NCI-H187 (cell line): Measurements from ENCODE around the gene SOD1.
"Not testable (repeated sequence)": the region's sequence is repeated elsewhere in the genome, so short reads cannot be mapped to it uniquely, and the experiment has no call there.

ENCODE experiments used
- DNase-seq, 2 experiments: peaks; one replicate each; lab custom pipeline; 2025; lab: John Stamatoyannopoulos, UW

Gene SOD1

DNA sequence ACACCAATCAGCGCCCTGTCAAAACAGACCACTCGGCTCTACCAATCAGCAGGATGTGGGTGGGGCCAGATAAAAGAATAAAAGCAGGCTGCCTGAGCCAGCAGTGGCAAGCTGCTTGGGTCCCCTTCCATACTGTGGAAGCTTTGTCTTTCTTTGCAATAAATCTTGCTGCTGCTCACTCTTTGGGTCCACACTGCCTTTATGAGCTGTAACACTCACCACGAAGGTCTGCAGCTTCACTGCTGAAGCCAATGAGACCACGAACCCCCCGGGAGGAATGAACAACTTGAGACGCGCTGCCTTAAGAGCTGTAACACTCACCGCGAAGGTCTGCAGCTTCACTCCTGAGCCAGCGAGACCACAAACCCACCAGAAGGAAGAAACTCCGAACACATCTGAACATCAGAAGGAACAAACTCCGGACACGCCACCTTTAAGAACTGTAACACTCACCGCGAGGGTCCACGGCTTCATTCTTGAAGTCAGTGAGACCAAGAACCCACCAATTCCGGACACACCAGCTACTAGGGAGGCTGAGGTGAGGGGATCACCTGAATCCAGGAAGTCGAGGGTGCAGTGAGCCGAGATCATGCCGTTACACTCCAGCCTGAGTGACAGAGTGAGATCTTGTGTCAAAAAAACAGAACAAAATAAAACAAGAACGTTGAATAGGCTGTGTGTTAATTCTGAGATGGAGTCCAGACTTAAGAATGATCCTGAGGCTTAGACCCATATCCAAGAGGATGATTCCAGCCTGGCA lies 4.5 kb upstream of the SOD1 start:
- not testable (repeated sequence) for DNase-seq

DNA sequence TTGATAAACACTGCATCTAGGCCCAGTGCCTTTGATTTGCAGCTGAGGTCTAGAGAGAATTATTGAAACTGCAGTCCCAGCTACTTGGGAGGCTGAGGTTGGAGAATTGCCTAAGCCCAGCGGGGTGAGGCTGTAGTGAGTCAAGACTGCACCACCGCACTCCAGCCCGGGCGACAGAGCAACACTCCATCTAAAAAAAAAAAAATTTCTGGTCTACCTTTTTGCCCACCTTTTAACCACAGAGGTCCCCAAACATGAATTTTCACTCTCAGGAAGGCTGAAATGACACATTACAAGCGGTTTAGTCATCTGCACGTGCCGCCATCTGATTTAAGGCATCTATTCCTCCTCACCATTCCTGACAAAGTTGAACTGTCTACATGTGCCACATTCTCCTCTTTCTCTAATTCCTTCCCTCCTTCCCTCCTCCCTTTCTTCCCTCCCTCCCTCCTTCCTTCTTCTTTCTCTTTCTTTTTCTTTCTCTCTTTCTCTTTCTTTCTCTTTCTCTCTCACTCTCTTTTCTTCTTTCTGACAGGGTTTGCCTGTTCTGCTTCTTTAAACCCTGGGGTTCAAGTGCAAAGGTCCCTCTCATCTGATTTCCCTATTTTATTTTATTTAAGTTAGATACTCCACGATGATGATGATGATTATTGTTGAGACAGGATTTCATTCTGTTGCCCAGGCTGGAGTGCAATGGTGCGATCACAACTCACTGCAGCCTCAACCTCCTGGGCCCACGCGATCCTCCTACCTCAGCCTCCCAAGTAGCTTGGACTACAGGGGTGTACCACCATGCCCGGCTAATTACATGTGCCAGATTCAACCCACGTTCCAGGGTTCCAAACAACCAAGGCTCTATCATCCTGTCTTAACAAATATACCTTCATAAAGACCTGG lies 3.0 kb upstream of the SOD1 start:
- no peak for DNase-seq

DNA sequence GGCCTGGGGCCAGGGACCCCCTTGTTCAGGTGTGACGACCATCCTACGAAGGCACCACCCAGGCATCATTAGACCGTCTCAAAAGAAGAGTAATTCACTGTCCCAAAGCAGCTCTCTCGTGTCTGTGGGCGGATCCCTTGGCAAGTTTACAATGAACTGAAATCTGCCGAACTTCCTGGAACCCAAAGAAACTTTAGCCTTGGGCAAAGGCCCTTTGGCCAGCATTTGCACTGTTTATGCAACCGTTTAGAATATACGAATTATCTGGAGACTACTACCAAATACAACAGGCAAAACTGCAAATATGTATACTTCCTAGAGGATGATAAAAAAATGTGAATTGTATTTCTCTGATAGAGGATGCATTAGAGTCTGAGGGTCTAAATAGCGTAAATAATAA lies 1.4 kb upstream of the SOD1 start:
- no peak for DNase-seq

DNA sequence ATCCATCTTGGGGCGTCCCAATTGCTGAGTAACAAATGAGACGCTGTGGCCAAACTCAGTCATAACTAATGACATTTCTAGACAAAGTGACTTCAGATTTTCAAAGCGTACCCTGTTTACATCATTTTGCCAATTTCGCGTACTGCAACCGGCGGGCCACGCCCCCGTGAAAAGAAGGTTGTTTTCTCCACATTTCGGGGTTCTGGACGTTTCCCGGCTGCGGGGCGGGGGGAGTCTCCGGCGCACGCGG lies 282 bp upstream of the SOD1 start:
- DNase-seq, result no peak

DNA sequence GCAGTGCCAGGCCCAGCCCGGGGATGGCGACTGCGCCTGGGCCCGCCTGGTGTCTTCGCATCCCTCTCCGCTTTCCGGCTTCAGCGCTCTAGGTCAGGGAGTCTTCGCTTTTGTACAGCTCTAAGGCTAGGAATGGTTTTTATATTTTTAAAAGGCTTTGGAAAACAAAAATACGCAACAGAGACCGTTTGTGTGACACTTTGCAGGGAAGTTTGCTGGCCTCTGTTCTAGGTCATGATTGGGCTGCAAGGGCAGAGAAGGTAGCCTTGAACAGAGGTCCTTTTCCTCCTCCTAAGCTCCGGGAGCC lies 719 bp downstream of the SOD1 start:
- no peak for DNase-seq

DNA sequence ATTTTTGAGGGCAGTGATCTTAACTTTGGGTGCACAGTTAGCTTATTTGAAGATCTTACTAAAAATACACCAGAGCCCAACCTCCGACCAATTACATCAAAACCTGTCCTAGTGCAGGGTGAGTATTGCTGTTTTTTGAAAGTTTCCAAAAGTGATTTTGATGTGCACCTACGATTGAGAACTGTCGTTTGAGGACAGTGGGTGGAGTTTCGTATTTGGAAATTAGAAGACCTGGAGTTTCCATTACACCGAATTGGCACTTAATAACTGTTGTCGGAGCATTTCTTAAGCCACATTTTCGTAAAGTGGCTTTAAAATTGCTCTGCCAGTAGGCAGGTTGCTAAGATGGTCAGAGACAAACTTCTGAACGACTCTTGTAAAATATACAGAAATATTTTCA lies 1.1 kb downstream of the SOD1 start:
- no peak for DNase-seq

DNA sequence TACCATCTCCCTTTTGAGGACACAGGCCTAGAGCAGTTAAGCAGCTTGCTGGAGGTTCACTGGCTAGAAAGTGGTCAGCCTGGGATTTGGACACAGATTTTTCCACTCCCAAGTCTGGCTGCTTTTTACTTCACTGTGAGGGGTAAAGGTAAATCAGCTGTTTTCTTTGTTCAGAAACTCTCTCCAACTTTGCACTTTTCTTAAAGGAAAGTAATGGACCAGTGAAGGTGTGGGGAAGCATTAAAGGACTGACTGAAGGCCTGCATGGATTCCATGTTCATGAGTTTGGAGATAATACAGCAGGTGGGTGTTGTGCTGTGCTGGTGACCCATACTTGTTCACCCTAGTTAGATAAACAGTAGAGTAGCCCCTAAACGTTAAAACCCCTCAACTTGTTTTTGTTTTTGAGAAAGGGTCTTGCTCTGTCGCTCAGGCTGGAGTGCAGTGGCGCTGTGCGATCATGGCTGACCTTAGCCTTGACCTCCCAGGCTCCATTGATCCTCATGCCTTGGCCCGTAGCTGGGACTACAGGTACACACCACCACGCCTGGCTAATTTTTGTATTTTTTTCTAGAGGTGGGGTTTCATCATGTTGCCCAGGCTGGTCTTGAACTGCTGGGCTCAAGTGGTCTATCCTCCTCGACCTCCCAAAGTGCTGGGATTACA lies 4.2 kb downstream of the SOD1 start:
- DNase-seq, result no peak

DNA sequence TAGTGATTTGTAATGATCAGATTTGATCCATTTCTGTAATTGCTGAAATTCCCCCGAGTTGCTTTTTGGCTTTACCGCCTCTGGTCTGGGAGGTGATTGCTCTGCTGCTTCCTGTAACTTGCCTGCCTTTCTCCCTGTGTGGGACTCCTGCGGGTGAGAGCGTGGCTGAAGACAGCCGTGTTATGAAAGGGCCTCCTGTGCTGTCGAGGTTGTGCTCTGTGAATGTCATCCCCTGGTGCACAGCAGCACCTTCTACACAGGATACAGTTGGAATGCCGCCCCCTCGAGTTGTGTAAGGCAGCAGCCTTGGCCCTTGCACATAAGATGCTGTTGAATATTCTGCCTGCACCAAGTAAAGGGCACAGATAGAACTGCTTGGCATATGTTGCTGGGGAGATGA lies 5.9 kb downstream of the SOD1 start:
- no peak for DNase-seq

DNA sequence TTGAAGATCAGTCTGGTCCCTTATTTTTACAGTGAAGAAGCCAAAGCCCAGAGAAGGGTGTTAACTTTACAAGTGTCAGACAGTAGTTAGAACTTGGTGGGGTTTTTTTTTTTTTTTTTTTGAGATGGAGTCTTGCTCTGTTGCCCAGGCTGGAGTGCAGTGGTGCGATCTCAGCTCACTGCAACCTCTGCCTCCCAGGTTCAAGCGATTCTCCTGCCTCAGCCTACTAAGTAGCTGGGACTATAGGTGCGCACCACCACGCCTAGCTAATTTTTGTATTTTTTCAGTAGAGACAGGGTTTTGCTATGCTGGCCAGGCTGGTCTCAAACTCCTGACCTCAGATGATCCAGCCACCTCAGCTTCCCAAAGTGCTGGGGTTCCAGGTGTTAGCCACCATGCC lies 6.4 kb downstream of the SOD1 start:
- not testable (repeated sequence) for DNase-seq

DNA sequence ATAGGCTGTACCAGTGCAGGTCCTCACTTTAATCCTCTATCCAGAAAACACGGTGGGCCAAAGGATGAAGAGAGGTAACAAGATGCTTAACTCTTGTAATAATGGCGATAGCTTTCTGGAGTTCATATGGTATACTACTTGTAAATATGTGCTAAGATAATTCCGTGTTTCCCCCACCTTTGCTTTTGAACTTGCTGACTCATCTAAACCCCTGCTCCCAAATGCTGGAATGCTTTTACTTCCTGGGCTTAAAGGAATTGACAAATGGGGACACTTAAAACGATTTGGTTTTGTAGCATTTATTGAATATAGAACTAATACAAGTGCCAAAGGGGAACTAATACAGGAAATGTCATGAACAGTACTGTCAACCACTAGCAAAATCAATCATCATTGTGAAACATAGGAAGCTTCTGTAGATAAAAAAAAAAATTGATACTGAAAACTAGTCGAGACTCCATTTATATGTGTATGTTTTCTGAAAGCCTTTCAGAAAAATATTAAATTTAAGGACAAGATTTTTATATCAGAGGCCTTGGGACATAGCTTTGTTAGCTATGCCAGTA lies 7.0 kb downstream of the SOD1 start:
- DNase-seq, result no peak

DNA sequence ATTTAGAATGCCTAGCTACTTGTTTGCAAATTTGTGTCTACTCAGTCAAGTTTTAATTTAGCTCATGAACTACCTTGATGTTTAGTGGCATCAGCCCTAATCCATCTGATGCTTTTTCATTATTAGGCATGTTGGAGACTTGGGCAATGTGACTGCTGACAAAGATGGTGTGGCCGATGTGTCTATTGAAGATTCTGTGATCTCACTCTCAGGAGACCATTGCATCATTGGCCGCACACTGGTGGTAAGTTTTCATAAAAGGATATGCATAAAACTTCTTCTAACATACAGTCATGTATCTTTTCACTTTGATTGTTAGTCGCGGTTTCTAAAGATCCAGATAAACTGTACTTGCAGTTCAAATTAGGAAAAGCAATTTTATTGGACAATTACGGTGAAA lies 7.6 kb downstream of the SOD1 start:
- DNase-seq, result no peak

DNA sequence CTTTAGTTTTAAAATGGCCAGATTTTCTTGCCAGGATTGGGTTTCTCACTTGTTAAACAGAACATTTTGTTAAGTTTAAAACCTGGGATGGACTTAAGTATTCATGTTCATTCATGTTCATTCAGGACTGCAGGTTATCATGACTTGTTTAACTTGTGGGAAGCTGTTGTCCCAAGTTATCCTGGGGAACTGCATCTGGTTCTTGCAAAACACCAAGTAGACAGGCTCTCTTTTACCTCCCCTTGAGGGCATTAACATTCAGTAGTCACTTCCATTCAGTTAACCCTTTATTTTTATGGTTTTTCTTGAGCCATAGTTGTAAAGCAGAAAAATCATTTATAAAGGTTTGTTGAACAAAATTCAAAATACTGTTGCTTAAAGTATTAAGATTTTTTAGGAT lies 8.1 kb downstream of the SOD1 start:
- DNase-seq, result no peak

DNA sequence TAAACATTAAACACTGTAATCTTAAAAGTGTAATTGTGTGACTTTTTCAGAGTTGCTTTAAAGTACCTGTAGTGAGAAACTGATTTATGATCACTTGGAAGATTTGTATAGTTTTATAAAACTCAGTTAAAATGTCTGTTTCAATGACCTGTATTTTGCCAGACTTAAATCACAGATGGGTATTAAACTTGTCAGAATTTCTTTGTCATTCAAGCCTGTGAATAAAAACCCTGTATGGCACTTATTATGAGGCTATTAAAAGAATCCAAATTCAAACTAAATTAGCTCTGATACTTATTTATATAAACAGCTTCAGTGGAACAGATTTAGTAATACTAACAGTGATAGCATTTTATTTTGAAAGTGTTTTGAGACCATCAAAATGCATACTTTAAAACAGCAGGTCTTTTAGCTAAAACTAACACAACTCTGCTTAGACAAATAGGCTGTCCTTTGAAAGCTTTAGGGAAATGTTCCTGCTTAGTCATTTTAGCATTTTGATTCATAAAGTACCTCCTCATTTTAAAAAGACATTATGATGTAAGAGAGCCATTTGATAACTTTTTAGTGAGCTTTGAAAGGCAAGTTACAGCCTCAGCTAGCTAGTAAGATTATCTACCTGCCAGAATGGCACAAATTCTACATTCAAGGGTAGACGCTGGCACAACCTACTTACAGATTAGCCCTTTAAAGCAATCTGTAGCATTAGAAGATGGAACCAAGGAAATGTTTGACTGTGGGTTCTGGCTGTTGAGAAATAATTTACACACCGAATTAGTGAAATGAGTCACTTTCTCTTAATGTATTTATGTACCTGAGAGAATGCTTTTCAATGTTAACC lies 9.4 kb downstream of the SOD1 start:
- DNase-seq, result no peak

DNA sequence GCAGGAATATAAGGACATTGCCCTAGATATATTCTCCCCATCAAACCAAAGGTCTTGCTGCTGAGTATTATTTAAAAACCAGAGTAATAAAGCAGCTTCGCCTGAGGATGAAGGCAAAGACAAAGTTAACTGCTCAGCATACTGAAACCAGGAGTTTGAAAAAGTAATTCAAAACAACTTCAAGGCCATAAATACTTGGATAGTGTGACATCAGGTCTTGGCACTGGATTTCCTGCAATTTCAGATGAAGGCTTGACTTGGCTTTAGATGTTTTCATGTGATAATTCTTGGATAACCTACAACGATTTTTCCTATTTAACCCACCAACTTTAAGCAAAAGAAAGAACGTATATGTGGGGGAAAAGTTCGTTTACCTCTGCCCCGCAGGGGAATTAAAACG lies 10.6 kb downstream of the SOD1 start:
- no peak for DNase-seq

DNA sequence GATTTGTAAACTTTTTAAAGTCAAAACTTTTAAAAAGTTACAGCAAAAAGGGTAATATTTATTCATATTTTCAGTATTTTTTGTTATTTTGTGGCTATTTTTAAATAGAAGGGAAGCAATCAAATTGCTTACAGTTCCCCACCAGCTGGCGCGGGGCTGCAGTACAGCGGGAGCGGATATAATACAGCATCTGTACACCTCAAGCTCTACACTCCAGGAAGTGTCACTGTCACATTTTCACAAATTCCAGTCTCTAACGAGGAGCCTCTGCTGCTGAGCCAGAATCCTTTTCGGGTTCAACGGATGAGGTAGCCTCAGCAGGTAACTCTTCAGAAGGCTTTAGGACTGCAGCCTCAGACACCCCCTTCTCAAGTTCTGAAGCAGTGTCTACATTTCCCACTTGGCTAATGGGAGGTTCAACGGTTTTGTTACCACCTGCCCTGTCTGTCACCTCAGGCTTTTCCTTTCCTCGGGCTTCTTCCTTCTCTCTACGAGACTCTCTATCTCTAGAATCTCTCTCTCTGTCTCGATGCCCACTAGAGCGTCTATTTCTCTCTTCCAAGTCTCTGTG lies 11.7 kb downstream of the SOD1 start:
- DNase-seq, result no peak

DNA sequence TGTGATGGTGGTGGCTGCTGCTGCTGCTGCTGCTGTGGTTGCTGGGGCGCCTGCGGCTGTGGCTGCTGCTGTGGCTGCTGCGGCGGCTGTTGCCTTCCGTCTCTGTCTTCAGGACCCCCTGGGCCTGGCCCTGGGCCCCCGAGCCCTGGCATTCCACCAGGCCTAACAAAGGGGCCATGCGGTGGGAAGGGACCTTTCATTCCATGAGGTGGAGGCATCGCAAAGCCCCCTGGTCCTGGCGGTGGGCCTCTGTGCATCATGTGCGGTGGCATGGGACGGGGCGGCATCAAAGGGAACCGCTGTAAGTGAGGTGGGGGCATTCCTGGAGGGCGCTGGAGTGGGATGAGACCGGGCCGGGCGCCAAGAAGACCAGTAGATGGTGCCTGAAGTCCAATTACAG lies 12.4 kb downstream of the SOD1 start:
- DNase-seq, result no peak

DNA sequence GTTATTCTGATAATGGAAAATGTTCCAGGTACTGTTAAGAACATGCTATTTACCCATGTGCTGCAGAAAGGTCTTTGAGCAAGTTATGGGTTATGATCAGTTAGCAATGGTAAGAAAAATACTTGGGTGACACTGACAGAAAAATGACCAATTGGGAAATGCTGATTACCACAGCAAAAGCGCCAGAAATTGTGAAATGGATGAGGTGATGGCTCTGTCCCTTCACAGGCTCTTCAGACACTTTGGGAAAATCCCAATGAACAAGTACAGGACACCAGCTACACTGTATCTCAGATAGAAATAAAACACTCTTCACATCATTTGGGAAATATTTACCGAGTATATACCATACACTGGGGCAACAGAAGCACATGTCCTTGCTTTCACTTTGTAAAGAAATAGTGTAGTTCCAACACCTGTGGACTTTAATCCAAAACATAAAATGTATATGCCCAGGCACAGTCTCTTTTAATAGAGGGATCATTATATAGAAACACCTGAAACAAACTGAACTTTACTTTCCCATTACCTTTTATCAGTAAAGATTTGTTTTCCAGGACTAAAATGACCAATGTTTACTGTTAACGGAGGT lies 13.9 kb downstream of the SOD1 start:
- DNase-seq, result no peak

DNA sequence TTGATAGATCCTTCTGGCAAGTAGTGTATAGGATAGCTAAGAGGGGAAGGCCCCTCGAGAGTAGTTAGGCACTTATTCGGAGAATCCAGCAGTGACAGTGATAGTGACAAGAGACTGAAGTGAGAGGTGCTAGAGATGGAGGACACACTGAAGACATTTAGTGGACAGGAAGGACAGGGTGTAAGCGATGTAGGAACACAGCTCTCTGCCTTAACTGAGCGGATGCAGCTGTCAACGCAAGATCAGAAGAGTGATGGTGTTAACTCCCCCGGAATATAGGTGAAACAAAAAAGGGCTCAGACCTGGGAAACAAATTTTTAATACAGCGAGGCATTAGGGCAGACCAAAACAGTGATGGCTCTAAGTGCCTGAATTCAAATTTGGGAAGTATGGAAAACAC lies 15.8 kb downstream of the SOD1 start:
- no peak for DNase-seq

DNA sequence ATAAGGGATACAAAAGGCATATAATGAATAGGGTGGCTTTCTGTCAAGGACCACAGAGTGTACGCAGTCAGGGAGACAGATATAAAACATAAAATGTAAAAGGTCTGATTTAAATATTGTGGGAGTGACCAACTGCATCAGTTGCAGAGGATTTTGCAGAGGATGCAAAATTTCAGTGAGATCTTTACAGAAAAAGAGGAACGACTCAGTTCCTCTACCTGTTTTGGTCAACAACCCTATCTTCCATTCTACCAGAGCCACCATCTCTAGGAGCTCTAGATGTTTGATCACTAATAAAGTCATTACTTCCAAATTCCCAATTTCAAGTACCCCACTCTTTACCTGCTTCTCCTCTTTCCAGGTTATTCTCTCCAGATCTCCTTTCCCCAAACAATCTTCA lies 16.5 kb downstream of the SOD1 start:
- no peak for DNase-seq

DNA sequence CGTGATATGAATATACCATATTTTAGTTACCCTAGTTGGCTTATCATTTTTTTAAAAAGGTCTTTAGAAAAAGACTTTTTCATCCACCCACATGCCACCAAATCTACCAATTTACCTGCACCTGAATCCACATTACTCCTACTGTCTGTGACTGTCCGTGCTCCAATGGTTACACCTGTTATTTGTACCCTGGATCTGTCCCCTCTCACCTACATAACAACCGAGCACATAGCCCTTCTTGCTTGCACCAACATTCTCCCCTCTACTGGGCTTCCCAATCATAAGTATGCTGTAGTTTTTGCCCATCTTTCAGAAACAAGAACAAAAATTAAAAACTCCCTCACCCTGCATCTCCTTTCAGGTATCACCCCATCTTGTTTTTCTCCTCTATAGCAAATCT lies 17.6 kb downstream of the SOD1 start:
- no peak for DNase-seq

DNA sequence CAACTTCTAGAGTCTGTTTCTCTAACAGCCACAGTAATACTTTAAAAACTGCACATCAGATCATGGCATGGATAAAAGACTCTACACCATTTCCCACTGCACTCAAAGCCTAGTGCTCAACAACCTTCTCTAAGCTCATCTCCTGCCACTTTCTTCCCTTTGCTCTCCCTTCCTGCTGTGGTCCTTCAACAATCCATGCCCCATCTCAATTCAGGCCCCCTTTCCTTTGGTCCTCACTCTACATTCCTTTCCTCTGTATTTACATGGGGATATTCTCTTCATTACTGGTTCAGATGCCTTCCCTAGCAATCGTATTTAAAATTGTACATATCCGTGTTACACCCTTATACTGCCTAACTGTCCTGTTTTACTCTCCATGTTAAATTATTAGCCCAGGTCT lies 19.0 kb downstream of the SOD1 start:
- DNase-seq, result no peak
